Lung (tissue), 12 donors: ENCODE measurements around the gene FMN1. TPM values are rescaled to one million over a fixed set of nuclear protein-coding genes. Genes with fewer than 3 reads are reported as not detected.
A peak's percentile ranks its signal among the peaks of the same experiment; 100 is the strongest.

Experiments used
- ATAC-seq: fragments of 200-7000 bp; cut with Tn5 transposase; one replicate; pipeline ENCODE4 v1.9.1; 2020; ENCODE audit warnings: moderate number of reproducible peaks; ENCODE audit not compliant: insufficient read depth, low FRiP score
- DNase-seq, 3 donors: peaks; one replicate each; pipeline ENCODE4 v3.0.0-alpha.2; 2013 to 2017
- H3K27ac ChIP-seq, 2 donors: one replicate each; pipeline ENCODE4 v1.5.1; 2013; ENCODE audit warnings: mild to moderate bottlenecking in 2 of 2, moderate library complexity in 2 of 2, control low read depth in 1 of 2, inconsistent platforms in 1 of 2, low read depth in 1 of 2, low read length in 1 of 2
- H3K27me3 ChIP-seq, 3 donors: one replicate each; pipeline ENCODE4 v1.5.1; 2013; ENCODE audit warnings: low read length in 2 of 3; ENCODE audit not compliant: control insufficient read depth in 3 of 3, insufficient read depth in 3 of 3
- H3K36me3 ChIP-seq, 4 donors: one replicate each; pipeline ENCODE4 v1.5.1; 2013; ENCODE audit warnings: low read length in 4 of 4, mild to moderate bottlenecking in 1 of 4, moderate library complexity in 1 of 4; ENCODE audit not compliant: control insufficient read depth in 4 of 4, insufficient read depth in 4 of 4
- H3K4me1 ChIP-seq, 5 donors: one replicate each; pipeline ENCODE4 v1.5.1; 2013; ENCODE audit warnings: low read length in 5 of 5, mild to moderate bottlenecking in 2 of 5, moderate library complexity in 1 of 5; ENCODE audit not compliant: control insufficient read depth in 5 of 5, insufficient read depth in 5 of 5
- H3K4me3 ChIP-seq: one replicate; pipeline ENCODE4 v1.5.1; 2013; ENCODE audit warnings: mild to moderate bottlenecking, control low read depth, moderate library complexity
- H3K9ac ChIP-seq, 2 donors: one replicate each; pipeline ENCODE4 v1.5.1; 2013; ENCODE audit warnings: low read length in 2 of 2, control low read depth in 1 of 2; ENCODE audit not compliant: insufficient read depth in 1 of 2
- H3K9me3 ChIP-seq, 4 donors: one replicate each; pipeline ENCODE4 v1.5.1; 2013; ENCODE audit warnings: low read length in 3 of 4, mild to moderate bottlenecking in 1 of 4, moderate library complexity in 1 of 4; ENCODE audit not compliant: control insufficient read depth in 4 of 4, insufficient read depth in 3 of 4
- WGBS, 2 donors: extraction: QIAGEN DNeasy Blood & Tissue Kit; methylation state at CpG; one replicate each; pipeline ENCODE4 v1.1.7; 2013; 5-methylcytosine and 5-hydroxymethylcytosine counted together
- polyA plus RNA-seq, 2 donors: library from polyadenylated mRNA; stranded (reverse); fragments of 200-250 nt; gene quantifications; one replicate each; pipeline ENCODE4 v1.2.1, GENCODE V29; 2013
- total RNA-seq, 2 donors: library from RNA; depleted of rRNA in 1 of 2; stranded (reverse); fragments of >200 nt in 1 of 2; gene quantifications; one replicate each; pipeline ENCODE4 v1.2.1, GENCODE V29; 2014 to 2021
- TF ChIP-seq, protein P1 (sequence below): IDR thresholded peaks from 2 replicates; pipeline ENCODE4 v1.5.1; 2012; ENCODE audit warnings: mild to moderate bottlenecking; ENCODE audit errors: control extremely low read depth, extremely low read depth
- donor health status: control.
- donor health status: control.
- donor health status: Bipolar disorder and iron deficiency.
- donor health status: healthy.
- donor health status: DM: yes; HTN: yes; CAD: no.

FMN1 gene
- total and polyA plus RNA-seq, 4 donors = 4.6 to 45.2 (median 15.7) TPM

DNA sequence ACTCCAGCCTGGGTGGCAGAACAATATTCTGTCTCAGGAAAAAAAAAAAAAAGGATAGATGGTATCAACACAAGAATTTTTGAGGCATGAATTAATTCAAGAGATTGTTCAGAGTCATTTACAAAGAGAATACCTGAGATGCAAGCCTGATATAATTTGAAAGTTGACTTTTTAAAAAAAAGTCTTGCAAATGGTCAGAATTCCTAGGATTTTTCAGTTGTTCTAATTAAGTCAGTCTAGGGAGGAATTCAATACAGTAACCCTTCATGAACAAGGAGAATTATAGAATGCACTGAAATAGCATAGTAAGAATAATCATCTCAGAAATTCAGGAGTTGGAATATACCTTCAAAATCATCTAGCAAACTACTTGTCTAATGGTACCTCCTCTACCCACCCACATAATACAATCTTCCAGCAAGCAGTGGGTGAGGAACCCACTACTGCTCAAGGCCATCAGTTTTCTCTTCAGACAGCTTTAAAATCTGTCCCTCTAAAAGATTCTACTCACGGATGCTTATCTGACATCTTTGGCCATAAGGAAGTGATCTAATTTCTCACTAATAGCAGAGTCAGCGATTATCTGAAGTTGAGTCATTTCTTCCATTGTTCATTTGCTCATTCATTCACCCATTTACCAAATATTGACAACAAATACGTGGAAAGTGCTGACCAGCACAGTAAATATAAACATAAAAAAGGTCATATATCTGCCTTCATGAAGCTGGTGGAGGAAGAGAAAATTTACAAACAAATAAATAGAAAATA is 317.1 kb downstream of the FMN1 start:
- 56 to 58% methylated on average over 3 of the region's 3 CpGs for WGBS, 2 donors
- Histone ChIP-seq H3K4me3 (no peak overlapping the region), H3K4me1 (peaks cover 0 to 12% (median 0%) of the 10 kb centered on the region in 5 donors), H3K36me3 (no peaks in the 10 kb centered on the region), H3K9ac (no peak overlapping the region), H3K27me3 (no peaks in the 10 kb centered on the region), H3K9me3 (no peaks in the 10 kb centered on the region), H3K27ac (no peak overlapping the region)
- DNase-seq (no peak), ATAC-seq (no peak)
- TF ChIP-seq, protein P1, sequence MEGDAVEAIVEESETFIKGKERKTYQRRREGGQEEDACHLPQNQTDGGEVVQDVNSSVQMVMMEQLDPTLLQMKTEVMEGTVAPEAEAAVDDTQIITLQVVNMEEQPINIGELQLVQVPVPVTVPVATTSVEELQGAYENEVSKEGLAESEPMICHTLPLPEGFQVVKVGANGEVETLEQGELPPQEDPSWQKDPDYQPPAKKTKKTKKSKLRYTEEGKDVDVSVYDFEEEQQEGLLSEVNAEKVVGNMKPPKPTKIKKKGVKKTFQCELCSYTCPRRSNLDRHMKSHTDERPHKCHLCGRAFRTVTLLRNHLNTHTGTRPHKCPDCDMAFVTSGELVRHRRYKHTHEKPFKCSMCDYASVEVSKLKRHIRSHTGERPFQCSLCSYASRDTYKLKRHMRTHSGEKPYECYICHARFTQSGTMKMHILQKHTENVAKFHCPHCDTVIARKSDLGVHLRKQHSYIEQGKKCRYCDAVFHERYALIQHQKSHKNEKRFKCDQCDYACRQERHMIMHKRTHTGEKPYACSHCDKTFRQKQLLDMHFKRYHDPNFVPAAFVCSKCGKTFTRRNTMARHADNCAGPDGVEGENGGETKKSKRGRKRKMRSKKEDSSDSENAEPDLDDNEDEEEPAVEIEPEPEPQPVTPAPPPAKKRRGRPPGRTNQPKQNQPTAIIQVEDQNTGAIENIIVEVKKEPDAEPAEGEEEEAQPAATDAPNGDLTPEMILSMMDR = no peak

DNA sequence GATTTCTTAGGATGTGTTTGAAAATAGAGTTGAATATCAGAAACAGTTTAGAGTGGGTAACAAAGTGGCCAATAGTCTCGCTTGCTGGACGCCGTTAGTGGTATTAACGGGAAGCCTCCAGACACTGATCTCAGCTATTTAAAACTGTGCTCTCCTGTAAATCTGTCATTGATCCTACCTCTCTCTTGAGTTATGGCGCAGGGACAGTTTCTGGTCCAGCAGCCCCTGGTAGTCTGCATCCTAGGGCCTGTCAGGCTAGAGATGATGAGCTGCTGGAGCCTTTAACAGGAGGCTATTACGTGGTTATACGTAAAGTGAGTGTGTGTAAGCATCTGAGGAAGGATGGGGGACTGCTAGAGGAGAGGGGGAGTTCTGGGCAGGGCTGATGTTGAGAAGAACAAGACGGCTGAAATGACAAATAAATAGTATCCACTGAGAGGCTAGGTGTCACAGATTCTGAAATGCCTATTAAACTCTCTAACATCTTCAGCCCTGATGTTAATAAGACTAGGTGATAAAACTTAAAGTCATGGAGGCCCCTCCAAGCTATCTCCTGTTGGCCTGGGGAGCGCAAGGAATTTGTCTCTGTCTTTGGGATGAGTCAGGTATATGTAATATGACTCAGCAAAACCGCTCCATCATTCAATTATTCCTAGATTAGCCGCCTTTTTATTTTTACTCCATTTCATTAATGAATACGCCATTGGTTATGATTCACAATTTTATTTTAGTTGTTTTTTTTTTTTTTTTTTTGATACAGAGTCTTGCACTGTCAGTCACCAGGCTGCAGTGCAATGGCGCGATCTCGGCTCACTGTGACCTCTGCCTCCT is 321.0 kb downstream of the FMN1 start:
- ATAC-seq (no peak), DNase-seq (peak in 1 of 3 donors; percentile 16)
- 86 to 89% methylated on average over 15 of the region's 15 CpGs for WGBS, 2 donors
- H3K9ac ChIP-seq = no peak overlapping the region
- no peak overlapping the region for H3K4me3 ChIP-seq
- H3K9me3 ChIP-seq = no peaks in the 10 kb centered on the region
- peak overlapping the region; percentile 22 to 40 for H3K27ac ChIP-seq
- no peaks in the 10 kb centered on the region for H3K36me3 ChIP-seq
- TF ChIP-seq, protein P1 = no peak
- no peaks in the 10 kb centered on the region for H3K27me3 ChIP-seq
- peaks cover 0 to 16% (median 0%) of the 10 kb centered on the region in 5 donors for H3K4me1 ChIP-seq

DNA sequence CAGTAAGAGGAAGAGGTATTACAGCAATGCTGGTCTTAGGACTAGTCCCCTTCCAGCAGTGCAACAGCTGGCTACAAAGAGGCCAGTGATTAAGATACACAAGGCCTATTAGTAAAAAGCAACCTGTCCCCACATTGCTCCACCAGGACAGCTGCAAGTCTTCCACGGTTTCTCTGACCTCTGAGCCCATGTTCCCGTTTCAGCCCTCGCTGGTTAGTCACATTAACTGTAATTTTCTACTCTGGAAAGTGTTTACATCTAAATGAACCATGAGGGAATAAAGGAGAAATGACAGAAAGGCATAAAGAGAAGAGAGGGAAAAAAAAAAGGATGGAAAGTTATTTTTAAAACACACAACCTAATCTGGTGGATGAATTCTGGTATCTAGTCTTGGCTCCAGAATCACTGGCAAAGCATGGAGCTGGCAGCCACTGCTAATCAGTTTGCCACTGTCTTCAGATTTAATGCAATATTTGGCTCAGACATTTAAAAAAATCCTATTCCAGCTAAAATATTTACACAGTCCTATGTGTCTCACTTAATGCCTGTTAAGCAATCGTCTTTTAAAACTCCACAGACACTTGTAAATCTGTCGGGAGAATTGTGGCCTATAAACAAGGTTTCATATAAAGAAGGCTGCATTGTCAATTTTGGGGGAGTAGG is 321.8 kb downstream of the FMN1 start:
- H3K27ac ChIP-seq = no peak overlapping the region
- DNase-seq = peak; percentile 24 to 65 (median 57)
- 75 to 96% methylated on average over 5 of the region's 5 CpGs for WGBS, 2 donors
- peak; percentile 74 for ATAC-seq
- H3K4me3 ChIP-seq = no peak overlapping the region
- H3K36me3 ChIP-seq = no peaks in the 10 kb centered on the region
- H3K27me3 ChIP-seq = no peaks in the 10 kb centered on the region
- no peaks in the 10 kb centered on the region for H3K9me3 ChIP-seq
- TF ChIP-seq, protein P1 = no peak
- H3K9ac ChIP-seq = no peak overlapping the region
- peaks cover 0 to 16% (median 0%) of the 10 kb centered on the region in 5 donors for H3K4me1 ChIP-seq
